GM04503 (cell line): ENCODE data around the gene CHAF1A.

ENCODE experiments used
- DNase-seq: peaks from one replicate; pipeline ENCODE4 v3.0.0-alpha.2; 2012; ENCODE audit warnings: low read depth

The CHAF1A gene

DNA sequence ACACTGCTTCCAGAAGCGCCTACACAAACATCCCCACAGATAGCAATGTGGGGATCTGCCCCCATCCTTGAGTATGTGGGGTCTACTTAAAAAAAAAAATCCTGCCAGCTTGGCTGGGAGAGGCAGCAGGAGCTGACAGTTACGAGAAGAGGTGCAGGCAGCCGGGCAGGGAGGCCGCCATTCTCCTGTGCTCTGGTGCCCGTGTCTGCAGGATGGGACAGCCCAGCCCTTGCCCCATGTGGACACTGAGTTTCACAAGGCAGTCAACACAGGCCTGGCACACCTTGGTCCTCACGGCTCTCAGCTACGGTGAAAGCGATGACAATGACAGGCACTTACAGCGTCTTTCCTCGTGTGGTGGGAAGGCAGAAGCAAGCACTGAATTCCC is 35.1 kb upstream of the CHAF1A start:
- no peak for DNase-seq

DNA sequence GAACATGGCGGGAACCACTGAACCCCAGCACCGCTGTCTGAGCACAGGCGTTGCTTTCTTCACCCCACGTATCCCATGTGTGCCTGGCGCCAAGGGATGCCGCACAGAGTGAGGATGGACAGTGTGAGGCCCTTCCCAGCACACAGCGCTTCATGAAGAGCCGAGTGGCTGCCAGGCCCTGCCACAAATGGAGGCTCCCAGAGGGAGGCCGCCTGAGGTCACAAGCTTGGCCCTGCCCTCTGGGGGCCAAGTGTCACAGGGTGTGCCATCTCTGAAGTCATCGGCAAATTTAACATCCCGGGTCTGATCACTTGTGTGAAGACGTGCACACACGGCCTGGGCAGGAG is 34.7 kb upstream of the CHAF1A start:
- no peak for DNase-seq

DNA sequence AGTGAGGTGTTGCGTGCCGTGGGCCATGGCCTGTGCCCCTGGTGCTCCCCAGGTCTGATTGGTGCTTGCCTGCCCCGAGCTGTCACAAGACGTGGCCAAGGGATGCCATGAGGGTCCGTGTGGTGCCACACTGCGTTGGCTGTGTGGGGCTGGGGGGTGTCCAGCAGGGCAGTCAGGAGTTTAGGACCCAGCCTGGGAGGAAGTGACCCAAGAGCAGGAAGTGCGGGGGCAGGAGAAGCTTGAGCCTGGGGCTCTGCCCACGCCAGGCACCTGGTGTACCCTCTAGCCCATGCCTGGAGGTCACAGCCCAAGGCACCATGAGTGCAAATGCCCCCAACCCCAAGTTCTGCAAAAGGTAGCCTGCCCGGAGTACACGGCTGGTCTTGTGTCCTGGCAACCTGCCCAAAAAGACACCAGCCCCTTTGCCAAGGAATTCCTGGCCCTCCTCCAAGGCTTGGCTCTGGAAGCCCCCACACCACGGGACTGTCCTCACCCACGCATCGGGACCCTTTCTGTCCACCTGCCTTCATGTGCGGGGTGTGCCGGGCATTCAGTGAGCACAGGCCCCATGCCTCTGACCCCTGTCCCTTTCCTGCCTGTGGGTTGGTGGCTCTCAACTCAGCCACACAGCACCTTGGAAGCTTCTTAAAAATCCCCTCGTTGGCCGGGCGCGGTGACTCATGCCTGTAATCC is 34.2 kb upstream of the CHAF1A start:
- no peak for DNase-seq

DNA sequence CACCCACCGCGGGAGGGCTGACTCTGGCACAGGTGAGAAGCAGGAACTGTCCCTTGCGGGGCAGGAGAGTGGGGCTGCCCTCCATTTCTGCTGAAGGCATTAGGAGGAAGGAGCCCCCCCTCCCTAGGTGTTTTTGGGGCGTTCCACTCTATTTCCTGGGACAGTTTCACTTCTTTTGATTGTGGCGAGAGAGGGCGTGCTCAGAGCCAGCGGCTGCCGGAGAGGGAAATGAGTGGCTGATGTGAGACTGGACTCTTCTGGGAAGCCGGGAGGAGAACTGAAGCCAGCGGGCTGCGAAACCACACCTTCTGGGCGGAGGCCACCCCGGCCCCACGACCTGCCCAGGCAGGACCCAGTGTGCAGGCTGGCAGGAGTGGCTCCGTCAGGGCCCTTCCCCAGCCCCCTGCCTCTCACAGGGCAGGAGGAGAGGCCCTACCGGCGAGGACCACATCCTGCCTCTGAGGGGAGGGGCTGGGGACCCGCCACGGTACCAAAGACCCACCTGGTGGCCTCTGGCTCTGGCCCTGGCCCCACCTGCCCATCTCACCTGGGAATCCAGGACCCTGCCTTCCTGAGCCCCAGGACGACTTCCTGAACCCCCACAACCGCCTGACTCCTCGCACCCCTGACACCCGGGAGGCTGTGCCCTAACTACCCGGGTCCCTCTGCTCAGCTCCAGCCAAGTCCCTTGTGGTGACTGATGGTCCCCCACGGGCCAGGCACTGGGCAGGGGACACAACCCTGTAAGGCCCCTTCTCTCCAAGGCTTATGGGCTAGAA is 33.1 kb upstream of the CHAF1A start:
- no peak for DNase-seq

DNA sequence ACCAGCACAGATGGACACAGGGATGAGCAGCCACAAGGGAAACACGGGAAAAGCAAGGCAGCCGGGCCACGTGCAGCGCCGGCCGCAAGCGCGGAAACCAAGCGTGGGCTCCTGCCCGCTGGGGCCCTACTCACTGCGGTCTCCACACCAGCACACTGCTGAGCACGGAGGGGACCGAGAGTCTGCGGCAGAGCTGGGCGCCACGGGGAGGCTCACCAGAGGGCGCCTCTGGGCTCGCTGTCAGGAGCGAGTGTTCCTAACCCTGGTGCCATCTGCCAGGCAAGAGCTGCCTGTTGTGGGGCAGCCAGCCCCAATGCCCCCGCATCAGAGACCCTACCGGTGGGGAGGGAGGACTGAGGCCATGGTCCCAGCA is 32.6 kb upstream of the CHAF1A start:
- no peak for DNase-seq

DNA sequence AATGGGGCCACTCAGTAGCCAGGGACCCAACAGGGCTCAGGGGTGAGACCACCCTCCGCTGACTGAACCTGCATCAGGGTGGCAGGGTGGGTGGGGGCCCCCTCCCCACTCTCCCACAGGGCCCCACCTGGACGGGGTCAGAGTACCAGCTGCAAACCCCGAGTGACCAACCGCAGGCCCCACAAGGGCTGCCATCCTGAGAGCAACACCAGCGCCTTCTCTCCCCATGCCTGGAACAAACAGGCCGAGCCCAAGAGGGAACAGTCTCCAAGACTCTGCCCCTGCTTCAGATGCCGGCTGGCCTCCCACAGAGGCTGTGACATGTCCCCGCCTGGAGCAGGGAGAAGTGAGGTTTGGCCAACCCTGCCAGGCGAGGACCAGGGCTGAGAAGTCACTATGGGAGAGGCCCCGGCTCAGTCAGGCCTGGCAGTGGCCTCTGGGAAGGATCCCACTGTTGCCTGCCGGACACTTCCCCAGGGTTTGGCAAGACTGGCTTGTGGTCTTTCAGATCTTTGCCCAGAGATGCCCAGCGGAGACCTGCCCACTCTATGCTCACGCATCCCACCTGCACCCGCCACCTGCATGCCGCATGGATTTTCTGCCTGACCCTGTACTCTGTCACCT is 31.9 kb upstream of the CHAF1A start:
- DNase-seq, result no peak

DNA sequence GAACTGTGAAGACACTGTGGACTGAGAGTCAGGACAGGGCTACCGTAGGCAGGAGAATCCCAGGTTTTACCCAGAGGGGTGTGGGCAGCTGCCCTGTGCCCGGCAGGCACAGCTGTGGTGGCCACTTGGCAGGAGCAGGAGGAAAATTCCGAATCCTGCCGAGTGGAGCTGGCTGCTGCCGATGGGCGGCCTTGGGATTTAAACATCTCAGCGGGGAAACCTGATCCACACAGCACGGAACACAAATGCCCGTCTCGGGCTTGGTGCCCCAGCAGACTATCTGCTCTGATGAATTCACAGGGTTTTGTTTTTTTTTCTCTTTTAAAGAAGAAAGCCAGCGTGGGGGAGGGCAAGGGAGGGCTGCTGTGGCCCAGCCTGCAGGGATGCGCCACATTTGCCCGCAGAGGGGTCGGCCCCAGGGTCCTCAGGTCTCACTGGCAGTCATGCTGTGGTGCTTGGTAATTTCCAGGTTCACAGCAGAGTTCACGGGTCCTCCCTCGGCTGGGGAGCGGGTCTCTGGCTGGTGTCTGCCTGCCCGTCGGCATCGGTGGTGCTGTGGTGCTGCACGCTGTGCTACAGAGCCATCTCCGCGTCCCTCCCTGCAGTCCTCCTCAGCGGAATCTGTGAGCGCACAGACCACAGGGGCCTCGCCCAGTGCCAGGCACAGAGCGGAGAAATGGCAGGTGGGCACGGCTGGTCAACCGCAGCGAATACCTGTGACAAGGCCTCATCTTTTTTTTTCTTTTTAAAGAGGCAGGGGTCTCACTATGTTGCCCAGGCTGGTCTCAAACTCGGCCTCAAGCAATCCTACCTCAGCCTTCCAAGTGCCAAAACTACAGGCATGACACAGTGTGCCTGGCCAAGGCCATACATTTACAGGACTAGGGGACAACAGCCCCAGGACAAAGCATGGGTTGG is 30.9 kb upstream of the CHAF1A start:
- DNase-seq, result no peak

DNA sequence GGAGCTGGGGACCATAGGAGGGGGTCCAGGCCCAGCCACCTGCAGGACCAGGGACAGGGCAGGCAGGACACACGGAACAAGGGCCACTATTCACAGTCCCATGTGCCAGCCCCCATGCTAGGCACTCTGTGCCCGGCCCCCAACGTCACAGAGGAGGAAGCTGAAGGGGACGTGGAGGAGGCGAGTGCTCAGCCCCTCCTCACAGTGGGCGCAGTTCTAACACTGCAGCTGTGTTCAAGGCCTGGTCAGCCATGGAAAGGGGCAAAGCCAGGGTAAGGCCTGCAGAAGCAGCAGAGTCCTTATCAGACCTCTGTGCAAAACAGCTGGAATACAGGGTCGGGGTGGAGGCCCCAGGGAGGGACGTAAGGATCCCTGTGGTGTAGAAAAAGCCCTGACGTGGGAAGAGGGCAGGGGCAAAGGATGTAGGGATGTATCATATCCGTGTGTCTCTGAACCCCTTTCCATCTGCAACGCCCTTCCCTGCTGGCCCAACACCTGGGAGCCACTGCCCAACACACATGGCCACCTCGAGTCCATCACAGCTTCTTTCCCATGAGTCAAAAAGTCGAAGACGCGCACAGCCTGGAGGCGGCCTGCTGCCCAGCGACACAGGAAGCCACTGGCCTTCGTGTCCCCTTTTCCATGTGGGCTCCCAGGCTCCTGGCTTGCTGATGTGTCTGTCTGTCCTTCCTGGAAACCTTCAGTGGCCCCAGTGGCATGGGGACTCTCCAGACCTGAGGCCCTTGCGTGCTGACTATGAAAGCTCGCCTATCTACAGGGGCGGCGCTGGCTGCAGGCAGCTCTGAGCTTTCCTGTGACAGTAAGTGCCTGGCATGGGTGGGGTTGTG is 30.1 kb upstream of the CHAF1A start:
- DNase-seq, result no peak

DNA sequence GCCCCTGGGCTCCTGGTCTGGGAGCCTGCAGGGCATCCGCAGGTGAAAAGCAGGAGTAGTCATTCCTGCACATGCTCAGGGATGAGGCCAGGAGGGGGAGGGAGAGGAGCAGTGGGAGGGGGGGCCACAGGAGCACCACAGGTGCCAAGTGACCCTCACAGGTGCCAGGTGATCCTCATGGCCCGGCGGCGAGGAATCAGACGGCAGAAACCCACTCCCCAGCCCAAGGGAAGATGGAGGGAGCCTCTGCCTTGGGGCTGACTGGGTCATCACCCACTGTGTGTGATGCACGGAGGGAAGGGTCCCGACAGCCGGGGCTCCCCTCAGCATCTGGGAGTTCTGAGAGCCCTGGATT is 29.4 kb upstream of the CHAF1A start:
- no peak for DNase-seq

DNA sequence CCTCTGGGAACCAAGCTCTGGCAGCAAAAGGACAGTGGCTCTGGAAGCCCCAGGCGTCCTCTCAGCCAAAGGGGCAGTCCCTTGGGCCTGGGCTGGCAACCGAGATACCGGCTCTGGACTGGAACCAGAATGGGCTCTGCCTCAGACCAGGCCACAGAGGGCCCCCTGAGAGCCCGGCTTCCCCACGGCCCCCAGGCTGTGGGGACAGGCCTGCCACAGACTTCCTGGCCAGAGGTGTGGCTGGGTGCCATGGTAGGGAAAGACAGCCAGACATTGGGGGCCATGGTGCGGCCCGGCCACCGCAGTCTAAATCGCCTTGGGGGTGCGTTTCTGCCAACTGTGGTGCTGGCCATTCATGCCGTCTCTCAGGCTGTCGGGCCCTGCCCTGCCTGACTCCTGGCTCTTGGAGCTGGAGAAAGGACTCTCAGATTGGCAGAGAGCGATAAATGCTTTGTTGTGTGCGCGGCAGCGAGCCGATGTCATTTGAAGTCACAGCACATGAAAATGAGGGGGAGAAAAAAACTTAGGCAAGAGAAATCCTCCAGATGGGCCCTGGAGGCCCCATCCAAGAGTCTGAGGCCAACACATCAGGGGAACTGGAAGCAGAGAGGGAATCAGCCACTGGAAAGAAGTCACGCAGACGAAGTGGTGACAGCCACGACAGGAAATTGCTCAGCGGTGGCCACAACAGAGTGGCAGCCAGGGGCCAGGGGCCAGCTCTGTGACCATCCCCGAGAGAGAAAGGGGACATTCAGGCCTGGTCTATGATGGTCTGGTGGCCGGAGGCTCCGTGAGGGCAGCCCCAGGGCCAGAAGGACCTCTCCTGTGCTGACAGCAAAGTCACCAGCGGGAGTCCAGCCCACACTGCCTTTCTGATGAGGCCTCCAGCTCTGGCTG is 28.6 kb upstream of the CHAF1A start:
- peak; percentile 61 for DNase-seq

DNA sequence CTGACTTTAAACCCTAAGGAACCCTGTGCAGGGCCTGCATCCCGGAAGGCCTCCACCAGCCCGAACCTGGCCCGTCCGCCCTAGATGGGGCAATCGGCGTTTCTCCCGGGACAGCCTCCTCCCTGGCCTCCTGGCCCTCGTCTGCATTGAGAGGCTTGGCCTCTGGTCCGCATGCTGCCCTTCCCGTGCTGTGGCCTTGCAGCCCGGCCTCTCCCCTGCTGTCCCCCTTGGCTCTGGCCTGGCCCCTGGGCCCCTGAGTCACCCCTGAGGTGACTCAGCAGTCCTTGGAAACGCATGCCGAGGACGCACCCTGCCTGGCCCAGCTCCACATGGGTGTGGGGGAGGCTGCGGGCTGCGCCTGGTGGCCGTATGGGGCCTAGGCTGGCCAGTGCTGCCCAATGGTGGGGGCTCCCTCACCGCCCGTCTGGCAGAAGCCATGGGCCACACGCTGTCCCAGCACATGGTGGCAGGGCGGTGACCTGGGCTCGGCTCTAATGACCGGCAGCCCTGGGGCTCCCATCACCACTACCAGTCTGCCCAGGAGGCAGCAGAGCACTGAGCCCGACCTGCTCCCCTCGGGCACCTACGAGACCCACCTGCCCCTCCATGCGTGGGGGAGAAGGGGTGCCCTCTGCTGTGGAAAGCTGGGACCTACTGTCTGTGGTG is 27.8 kb upstream of the CHAF1A start:
- DNase-seq, result peak; percentile 83

DNA sequence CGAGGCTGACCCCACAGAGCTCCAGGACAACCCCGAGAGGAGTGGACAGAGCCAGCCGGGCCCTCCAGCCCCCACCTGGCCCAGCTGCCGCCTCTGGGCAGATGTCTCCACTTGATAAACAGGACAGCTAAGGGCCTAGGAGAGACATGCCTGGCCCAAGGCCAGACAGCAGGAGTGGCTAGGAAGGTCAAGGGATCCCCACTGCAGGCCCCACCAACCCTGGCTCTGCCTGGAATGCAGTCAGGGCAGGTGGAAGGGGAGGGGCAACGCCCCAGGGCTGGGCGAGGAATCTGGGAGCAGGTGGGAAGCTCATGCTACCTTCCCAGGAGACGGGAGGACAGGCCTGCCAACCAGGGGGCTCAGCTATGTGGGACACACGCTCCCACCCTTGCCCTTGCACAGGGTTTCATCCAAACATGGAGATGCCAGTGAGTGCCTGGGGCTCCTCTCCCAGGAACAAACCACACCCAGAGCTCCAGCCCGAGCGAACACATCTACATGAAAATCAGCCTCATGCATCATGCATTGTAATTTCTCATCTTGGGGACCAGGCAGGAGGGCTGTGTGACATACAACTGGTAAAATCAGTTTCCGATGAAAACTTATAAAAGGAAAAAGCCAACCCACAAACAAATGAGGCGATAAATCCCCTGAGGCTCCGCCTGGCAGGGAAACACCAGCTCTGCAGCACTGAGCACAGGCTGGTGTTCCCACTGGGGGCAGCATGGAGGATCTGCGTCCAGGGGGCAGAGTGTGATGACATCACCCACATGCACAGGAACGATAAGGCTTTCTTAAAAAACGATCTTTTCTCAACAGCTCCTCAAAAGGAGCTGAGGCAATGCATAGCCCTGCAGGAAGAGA is 27.0 kb upstream of the CHAF1A start:
- DNase-seq, result no peak

DNA sequence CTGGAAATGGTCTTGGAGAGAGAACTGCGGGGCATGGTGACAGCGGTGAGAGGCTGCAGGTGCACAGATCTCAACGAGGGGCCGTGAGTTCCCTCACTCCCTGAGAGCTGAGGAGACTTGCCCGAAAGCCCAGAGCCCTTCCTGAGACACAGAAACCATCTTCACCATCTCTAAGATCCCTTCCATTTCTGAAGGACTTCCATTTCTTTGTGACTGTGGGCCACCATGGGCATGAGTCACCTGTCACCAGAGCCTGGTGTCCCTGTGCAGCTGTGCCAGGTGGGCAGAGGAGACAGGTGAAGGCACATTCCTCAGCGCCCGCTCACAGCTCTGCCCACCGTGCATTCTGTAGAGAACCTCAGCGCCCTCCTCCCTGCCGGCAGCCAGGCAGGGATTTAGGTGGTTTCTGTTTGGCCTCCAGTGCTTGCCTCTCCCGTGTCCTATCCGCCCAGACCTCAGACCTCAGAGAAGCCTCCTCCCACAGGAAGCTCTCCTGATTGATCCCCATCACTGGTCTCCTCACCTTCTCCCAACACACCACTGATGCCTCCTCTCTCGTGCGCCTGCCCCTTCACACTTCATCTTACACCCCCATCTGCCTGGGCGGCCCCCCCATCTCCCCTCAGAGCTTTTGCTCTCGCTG is 26.3 kb upstream of the CHAF1A start:
- DNase-seq, result no peak

DNA sequence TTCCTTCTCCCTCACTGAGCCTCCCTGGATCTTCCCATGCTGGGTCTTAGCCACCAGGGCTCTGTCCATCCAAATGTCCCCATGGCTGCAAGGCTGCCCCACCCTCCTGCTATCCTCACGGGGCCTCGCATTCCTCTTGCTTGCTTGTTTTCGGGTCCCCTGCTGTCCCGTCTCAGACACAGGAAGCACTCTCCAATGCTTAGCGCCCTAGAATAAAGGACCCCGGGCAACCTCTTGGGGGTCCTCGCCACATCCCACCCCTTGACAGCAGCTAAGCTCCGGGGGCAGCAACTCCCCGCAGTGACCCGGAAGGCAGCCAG is 25.8 kb upstream of the CHAF1A start:
- no peak for DNase-seq

DNA sequence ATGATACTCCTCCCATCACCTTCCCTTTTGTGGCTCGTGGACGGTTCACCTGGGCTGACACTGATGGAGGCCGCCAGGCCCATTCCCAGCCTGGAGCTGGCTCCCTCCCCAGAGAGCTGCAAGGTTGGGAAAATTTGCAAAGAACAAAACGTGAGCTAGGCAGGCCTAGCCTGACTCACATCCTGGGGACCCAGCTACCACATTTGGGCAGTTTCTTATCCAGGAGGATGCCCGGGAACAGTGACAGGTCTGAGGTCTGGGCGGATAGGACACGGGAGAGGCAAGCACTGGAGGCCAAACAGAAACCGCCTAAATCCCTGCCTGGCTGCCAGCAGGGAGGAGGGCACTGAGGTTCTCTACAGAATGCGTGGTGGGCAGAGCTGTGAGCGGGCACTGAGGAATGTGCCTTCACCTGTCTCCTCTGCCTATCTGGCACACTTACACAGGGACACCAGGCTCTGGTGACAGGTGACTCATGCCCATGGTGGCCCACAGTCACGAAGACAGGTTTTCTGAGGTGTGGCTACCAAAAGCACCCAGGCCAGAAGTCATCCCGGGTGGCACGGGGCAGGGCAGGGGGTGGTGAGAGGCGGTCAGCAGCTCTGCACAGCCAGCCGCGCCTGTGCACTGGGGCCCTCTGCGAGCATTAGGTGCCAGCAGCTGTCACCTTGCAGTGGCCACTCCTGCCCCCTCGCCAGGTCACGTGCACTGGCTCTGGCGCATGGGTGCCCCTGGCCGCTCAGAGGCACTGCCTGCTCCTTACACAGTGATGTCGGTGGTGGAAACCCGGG is 25.3 kb upstream of the CHAF1A start:
- no peak for DNase-seq

DNA sequence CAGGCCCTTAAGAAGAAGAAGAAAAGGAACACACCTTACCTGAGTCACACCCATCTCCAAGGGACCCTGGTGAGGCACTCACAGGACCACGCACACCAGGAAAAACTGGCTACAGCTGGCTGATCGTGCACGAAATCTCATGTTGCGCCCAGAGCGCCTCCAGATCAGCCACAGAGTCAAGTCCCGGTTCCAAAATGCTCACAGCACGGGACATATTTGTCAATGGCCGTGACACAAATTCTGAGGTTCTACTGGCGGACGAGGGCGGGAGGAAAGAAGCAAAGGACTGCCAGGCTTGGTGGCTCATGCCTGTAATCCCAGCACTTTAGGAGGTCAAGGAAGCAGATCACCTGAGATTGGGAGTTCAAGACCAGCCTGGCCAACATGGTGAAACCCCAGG is 23.6 kb upstream of the CHAF1A start:
- no peak for DNase-seq

DNA sequence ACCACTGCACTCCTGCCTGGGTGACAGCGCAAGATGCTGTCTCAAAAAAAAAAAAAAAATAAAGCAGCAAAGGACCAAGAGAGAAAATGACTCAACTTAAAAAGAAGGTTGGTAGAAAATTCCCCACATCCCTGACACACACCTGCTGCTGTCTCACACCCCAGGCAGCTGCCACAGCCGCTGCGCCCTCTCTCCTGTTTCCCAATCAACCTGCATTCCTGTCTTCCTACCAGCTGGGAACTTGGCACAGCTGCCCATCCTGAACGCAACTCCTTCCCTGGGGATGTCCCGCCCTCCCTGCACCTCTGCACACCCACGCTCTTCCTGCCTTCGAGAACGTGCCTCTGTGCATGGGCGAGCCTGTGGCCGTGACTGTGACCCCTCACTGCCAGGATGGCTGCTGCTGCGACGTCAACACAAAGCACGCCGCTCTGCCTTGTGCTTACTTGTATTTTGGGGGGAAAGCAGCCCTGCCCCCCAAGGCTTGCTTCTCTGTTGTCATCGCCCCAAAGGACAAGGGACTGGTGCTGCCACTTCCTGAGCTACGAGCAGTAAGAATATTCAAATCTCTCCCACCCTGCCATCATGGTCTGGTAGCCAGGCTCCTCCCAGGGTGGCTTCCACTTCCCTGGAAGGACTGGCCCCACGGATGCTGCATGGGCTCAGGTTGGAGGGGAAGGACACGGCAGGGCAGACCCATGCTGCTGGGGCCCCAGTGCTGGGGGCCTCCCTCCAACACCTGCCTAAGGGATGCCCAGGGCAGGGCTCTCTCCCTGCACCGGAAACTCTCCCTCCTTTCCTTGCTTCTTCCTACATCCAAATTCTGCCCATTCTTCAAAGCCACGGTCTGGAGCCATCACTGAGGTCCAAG is 22.8 kb upstream of the CHAF1A start:
- no peak for DNase-seq
